ENCODE results near the gene FAM216B. TPM values are rescaled to one million over a fixed set of nuclear protein-coding genes. Genes with fewer than 3 reads are reported as not detected.

Gene FAM216B
- total and polyA plus RNA-seq, 2 of the 8 experiments (the other 6 are each of a cell fraction or from before 2014, with no cell fraction given), result not detected

GRCh38 chr13:42807866-42808265, 26.5 kb downstream of the FAM216B start (continued):
- TF ChIP-seq TAF7 (optimal IDR thresholded peaks at IDR 0.05; ENCODE audit: borderline replicate concordance, low read depth, low read length), result no peak
- TF ChIP-seq PHF8 (conservative IDR thresholded peaks at IDR 0.05; ENCODE audit: low read depth, low read length), result no peak
- TF ChIP-seq E2F6 (IDR thresholded peaks at IDR 0.05), result no peak
